NCI-H345 (cell line): Measurements from ENCODE around the gene CHCT1.

Experiments
- DNase-seq: peaks from one replicate; lab custom pipeline; 2025; lab: John Stamatoyannopoulos, UW

Gene CHCT1

GRCh38 chr17:60442271-60443173 lies 20.2 kb downstream of the CHCT1 start:
- DNase-seq, result no peak

GRCh38 chr17:60443713-60444112 lies 21.4 kb downstream of the CHCT1 start:
- DNase-seq, result no peak

- no peak for DNase-seq
Observed at GRCh38 chr17:60445144-60445543, 22.9 kb downstream of the CHCT1 start.

GRCh38 chr17:60447375-60447774 lies 25.1 kb downstream of the CHCT1 start:
- no peak for DNase-seq

- no peak for DNase-seq
Observed at GRCh38 chr17:60451071-60451470, 28.8 kb downstream of the CHCT1 start.

GRCh38 chr17:60451965-60452364 lies 29.7 kb downstream of the CHCT1 start:
- DNase-seq, result no peak

- DNase-seq, result no peak
Observed at GRCh38 chr17:60455378-60455777, 33.1 kb downstream of the CHCT1 start.

GRCh38 chr17:60457148-60457547 lies 34.9 kb downstream of the CHCT1 start:
- DNase-seq, result no peak

GRCh38 chr17:60461584-60461983 lies 39.3 kb downstream of the CHCT1 start:
- no peak for DNase-seq

GRCh38 chr17:60463157-60463835 lies 41.0 kb downstream of the CHCT1 start:
- DNase-seq, result no peak

GRCh38 chr17:60464343-60464742 lies 42.1 kb downstream of the CHCT1 start:
- DNase-seq, result no peak

- DNase-seq, result no peak
Observed at GRCh38 chr17:60468371-60468770, 46.1 kb downstream of the CHCT1 start.

GRCh38 chr17:60471451-60471850 lies 49.2 kb downstream of the CHCT1 start:
- no peak for DNase-seq

- no peak for DNase-seq
Observed at GRCh38 chr17:60472449-60472848, 50.2 kb downstream of the CHCT1 start.

- DNase-seq, result no peak
Observed at GRCh38 chr17:60473788-60474187, 51.5 kb downstream of the CHCT1 start.
